PC-9 (cell line): ENCODE data around the gene TELO2.

ENCODE experiments used
- EZH2 ChIP-seq: fragments of 200-600 bp; sonication (generic); IDR thresholded peaks from 2 replicates; pipeline ENCODE4 v1.8.0; 2017; ENCODE audit warnings: antibody characterized with exemption, low read depth
- TF ChIP-seq, protein P1 (sequence below): fragments of 200-600 bp; sonication (generic); conservative IDR thresholded peaks from 2 replicates; pipeline ENCODE4 v1.6.1; 2017; ENCODE audit warnings: mixed run types, antibody characterized with exemption, mild to moderate bottlenecking, moderate library complexity

DNA sequence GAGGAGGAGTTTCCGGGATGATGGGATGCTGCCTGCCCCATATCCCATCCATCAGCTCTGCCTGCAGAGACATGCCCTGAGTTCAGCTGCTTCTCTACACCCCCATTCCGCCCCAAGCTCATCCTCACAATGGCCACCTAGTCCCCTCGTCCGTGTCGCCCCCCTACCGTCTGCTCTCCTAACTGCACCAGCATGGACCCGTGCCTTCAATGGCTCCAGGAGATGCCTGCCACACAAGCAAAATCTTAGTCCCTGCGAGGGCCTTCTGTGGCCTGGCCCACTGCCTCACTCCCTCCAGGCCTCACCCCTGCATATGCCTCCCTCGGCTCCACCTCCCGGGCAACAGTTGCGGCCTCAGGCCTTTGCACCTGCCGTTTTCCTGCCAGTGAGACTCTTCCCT is 1.8 kb upstream of the TELO2 start:
- TF ChIP-seq, protein P1, sequence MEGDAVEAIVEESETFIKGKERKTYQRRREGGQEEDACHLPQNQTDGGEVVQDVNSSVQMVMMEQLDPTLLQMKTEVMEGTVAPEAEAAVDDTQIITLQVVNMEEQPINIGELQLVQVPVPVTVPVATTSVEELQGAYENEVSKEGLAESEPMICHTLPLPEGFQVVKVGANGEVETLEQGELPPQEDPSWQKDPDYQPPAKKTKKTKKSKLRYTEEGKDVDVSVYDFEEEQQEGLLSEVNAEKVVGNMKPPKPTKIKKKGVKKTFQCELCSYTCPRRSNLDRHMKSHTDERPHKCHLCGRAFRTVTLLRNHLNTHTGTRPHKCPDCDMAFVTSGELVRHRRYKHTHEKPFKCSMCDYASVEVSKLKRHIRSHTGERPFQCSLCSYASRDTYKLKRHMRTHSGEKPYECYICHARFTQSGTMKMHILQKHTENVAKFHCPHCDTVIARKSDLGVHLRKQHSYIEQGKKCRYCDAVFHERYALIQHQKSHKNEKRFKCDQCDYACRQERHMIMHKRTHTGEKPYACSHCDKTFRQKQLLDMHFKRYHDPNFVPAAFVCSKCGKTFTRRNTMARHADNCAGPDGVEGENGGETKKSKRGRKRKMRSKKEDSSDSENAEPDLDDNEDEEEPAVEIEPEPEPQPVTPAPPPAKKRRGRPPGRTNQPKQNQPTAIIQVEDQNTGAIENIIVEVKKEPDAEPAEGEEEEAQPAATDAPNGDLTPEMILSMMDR: no peak
- TF ChIP-seq EZH2: no peak
